Left hindlimb (tissue), 1 donor: ENCODE data around the gene PIK3R5.
"Not testable (repeated sequence)": the region's sequence is repeated elsewhere in the genome, so short reads cannot be mapped to it uniquely, and the experiment has no call there.

Source experiments
- DNase-seq: peaks from one replicate; pipeline ENCODE4 v3.0.0-alpha.2; 2018

The PIK3R5 gene

GRCh38 chr17:8965394-8966168 is at the start of gene PIK3R5:
TSS of gene PIK3R5 (minus strand) at chr17:8965707. CDS start at chr17:8911494, 54,213 bp downstream.
- peak; percentile 39 for DNase-seq

- no peak for DNase-seq
Measured at GRCh38 chr17:9011001-9011400, 45.5 kb upstream of the PIK3R5 start.

GRCh38 chr17:9009737-9010136 is 44.2 kb upstream of the PIK3R5 start:
- no peak for DNase-seq

DNA sequence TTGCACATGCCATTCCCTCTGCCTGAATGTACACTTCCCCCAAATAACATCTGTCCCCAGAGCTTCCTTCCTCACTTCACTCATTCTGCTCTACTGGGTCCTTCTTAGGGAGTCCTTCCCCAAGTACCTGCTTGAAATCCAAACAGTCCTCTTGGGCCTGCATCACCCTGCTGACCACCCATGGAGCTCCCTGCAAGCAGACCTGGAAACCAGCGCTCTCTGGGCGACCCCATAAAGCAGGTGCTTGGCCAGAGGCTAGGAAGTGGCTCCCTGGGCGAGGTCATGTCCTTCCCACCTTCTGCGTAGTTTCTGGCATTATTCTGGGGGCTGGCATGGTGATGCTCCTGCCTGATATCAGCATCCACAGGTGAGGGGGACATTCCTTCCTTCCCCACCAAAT is 43.6 kb upstream of the PIK3R5 start:
- DNase-seq, result no peak

DNA sequence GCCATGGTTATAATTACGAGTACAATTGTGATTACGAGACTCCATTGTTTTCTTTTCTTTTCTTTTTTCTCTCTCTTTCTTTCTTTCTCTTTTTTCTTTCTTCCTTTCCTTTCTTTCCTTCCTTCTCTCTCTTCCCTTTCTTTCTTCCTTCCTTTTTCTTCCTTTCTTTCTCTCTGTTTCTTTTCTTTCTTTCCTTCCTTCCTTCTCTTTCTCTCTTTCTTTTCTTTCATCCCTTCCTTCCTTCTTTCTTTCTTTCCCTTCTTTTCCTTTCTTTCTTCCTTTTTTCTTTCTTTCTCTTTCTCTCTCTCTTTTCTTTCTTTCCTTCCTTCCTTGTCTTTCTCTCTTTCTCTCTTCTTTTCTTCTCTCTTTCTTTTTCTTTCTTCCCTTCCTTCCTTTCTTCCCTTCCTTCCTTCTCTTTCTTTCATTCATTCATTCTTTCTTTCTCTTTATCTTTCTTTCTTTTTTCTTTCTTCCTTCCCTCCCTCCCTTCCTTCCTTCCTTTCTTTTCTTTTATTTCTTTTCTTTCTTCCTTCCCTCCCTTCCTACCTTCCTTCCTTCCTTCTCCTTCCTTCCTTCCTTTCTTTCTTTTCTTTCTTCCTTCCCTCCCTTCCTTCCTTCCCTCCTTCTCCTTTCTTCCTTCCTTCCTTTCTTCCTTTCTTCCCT is 41.7 kb upstream of the PIK3R5 start:
- DNase-seq, result no peak

GRCh38 chr17:9006175-9006767 is 40.8 kb upstream of the PIK3R5 start:
- DNase-seq, result no peak

DNA sequence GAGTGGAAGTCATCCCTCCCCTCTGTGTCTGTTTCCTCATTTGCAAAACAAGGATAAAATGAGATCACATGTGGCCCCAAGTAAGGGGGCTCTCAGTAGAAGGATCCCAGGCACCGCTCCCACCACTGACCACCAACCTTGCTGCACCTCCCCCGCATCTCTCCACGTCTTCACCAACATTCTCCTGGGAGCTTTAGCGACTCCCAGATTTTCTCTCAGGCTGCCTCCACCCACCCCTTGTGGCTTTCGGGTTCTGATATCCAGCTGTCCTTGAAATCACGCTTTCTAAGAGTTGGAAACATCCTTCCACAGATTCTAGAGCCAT is 39.4 kb upstream of the PIK3R5 start:
- no peak for DNase-seq

DNA sequence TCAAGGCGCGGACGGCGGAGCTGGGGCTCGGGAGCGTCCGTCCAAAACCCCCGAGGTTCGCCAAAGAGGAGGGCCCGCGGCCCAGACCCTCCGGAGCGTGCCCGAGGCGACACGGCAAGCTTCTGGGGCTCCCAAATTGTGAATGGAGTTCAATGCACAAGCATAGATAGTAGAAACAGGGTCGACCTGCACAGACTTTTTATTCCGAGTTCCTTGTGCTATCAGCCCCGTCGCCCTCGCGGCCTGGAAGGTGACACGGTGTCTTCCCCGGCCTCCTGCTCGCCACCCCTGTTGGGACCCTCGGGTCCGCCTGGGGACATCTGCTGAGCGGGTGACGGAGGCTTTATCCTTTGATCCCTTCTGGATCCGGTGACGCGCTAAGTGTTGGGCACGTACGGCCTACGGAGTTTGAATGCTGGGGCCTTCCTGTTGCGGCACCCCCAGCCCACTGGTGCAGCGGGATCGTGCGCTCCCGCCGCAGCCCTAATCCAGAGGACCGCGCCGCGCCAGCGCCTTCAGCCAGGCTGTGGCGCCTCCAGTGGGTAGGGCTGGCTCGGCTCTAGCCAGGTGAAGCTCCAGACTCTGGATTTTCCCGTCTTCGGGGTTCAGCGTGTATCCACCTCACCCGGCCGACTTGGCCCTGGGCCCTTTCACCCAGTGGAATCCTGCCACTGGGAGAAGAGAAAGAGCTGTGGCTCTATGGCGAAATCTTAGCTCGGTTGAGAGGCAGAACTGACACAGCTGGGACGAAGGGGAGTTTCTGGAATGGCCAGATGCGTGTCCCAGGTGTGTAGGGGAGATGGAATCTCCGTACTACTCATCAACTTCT is 38.8 kb upstream of the PIK3R5 start:
- no peak for DNase-seq

GRCh38 chr17:9003355-9004131 is 38.0 kb upstream of the PIK3R5 start:
- DNase-seq, result no peak

DNA sequence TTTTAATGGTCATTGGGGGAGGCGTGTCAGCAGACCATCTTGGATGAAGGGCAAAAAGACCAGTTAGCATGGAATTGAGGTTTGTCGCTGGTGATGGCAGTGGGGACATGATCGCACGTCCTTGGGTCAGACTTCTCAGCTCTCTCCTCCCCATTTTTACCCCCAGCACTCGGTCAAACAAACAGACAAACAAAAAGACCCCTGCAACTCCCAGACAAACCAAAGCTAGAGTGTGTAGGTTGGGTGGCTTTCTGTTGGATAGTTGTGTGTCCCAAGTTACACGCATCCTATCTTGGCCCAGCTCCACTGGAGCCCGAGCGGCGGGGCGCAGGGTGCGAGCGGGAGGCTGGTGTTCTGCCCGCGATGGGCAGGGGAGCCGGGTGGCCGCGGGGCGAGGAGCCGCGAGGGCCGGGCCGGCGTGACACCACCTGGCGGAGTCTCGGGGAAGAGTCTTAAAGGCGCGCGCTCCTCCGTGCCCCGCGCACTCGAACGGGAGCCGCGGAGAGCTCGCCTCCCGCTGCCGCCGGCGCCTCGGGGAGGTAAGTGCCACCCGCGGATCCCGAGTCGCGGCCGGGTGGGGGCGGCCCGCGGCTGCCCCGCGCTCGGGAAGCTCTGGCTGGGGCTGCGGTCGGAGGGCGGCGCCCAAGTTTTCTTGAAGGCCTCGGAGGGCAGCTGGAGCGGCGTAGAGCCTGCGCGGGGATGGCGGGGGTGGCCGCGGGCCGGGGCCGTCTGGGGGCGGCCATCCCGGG is 37.3 kb upstream of the PIK3R5 start:
- peak; percentile 49 for DNase-seq

DNA sequence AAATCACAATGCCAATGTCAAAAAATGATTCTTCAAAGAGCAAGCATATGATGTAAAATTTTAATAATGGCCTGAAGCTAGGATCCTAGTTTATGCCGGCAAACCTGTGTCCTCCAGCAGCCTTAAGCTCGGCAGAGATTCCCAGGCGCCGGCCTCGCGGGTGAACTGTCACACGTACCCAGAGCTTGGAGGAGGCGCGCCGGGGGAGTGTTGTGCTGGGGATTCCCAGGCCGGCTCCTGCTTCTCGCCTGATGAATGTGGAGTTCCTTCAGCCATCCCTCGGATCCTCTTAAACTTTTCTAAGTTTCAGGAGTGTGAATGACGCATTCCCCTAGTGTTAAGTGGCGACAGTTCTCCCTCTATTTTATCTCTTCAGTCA is 36.7 kb upstream of the PIK3R5 start:
- no peak for DNase-seq

- DNase-seq, result no peak
Measured at GRCh38 chr17:9001559-9001958, 36.1 kb upstream of the PIK3R5 start.

- no peak for DNase-seq
Measured at GRCh38 chr17:8997994-8998628, 32.6 kb upstream of the PIK3R5 start.

- DNase-seq, result no peak
Measured at GRCh38 chr17:8995711-8996110, 30.2 kb upstream of the PIK3R5 start.

DNA sequence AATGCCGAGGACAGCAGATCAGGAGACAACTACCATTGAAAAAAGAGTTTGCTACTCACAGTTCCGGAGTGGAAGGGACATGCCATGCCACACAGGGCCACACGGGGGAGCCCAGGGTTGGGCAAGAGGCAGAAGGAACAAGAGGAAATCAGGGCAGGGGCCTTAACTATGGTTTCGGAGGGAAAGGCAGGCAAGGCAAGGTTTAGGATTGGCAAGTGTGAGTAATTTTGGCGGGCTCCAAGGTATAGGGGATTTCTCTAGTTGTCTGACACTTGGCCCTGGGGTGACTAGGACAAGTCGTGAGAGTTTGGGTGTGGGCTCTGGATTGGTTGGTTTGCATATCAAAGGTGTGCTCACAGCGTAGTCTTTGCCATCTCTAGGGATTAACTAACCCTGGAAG is 28.8 kb upstream of the PIK3R5 start:
- DNase-seq, result peak; percentile 68

GRCh38 chr17:8991514-8992285 is 26.2 kb upstream of the PIK3R5 start:
- DNase-seq, result peak; percentile 69

GRCh38 chr17:8988263-8988935 is 22.9 kb upstream of the PIK3R5 start:
- DNase-seq, result not testable (repeated sequence)

DNA sequence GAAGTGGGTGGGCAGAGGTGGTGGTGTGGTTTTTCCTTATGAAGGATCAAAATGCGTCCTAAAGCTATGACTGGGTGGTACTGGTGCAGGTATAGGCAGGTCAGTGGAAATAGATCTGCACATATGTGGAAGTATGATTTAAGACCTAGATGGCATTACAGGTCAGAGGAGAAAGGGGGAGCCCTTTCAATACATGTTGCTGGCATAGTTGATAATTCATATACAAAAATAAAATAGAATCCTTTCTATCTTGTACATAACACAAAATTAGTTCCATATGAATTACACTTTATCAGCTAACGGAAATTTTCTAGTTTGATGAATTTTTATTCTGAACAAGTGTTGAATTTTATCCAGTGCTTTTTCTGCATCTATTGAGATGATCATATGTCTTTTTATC is 20.8 kb upstream of the PIK3R5 start:
- no peak for DNase-seq

- no peak for DNase-seq
Measured at GRCh38 chr17:8985054-8985701, 19.7 kb upstream of the PIK3R5 start.
